Neural crest cell (in vitro differentiated cells): ENCODE measurements around the gene ROCK2. TPM values are rescaled to one million over a fixed set of nuclear protein-coding genes. Genes with fewer than 3 reads are reported as not detected.

Source experiments
- DNase-seq: peaks from one replicate; pipeline ENCODE4 v3.0.0; 2021; ENCODE audit warnings: low read depth, mixed read lengths, low spot score
- H3K27ac Mint-ChIP-seq: one replicate; pipeline ENCODE4 v1.8.0; 2021; ENCODE audit warnings: mild to moderate bottlenecking, mixed read lengths; ENCODE audit not compliant: unreplicated experiment
- H3K27me3 Mint-ChIP-seq: 2 replicates; pipeline ENCODE4 v1.8.0; 2021; ENCODE audit warnings: low read depth, mild to moderate bottlenecking, mixed read lengths
- H3K36me3 Mint-ChIP-seq: 2 replicates; pipeline ENCODE4 v1.8.0; 2021; ENCODE audit warnings: low read depth, mild to moderate bottlenecking, mixed read lengths
- H3K4me1 Mint-ChIP-seq: 2 replicates; pipeline ENCODE4 v1.8.0; 2021; ENCODE audit warnings: mixed read lengths
- H3K4me3 Mint-ChIP-seq: one replicate; pipeline ENCODE4 v1.8.0; 2021; ENCODE audit warnings: mild to moderate bottlenecking, mixed read lengths
- H3K9me3 Mint-ChIP-seq: 2 replicates; pipeline ENCODE4 v1.8.0; 2021; ENCODE audit warnings: mixed read lengths
- CTCF ChIP-seq: fragments of 200-600 bp; sonication (generic); conservative IDR thresholded peaks from 2 replicates; pipeline ENCODE4 v1.5.0; 2021; ENCODE audit warnings: antibody characterized with exemption, mild to moderate bottlenecking
- total RNA-seq: library from RNA; stranded (reverse); gene quantifications from 2 replicates; pipeline ENCODE4 v1.2.1, GENCODE V29; 2021

The ROCK2 gene
- total RNA-seq, 1 donor from 2014 or later, result 47.2 TPM

DNA sequence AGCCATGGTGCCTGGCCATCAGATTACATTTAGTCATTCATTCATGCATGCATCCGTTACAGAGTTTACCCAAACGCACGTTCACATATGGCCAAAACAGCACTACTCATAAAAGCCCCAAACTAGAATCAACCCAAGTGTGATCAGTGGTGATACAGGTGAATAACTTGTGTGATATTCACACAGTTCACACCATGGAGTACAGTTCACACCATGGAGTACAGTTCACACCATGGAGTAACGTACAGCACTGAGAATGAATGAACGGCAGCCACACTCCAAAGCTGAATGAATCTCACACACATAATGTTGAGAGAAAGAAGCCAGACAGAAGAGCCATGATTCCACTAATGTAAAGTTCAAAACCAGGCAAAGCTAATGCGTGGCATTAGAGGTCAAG is 201.4 kb downstream of the ROCK2 start:
- Mint-ChIP-seq H3K9me3 (no peaks in the 10 kb centered on the region), H3K27ac (no peak overlapping the region), H3K4me3 (no peak overlapping the region)

GRCh38 chr2:11142330-11142729 is 202.1 kb downstream of the ROCK2 start:
- H3K27me3 Mint-ChIP-seq, result peaks cover 18% of the 10 kb centered on the region
- no peak overlapping the region for H3K27ac Mint-ChIP-seq
- no peak for TF ChIP-seq CTCF
- DNase-seq, result no peak
- no peaks in the 10 kb centered on the region for H3K9me3 Mint-ChIP-seq
- no peak overlapping the region for H3K4me3 Mint-ChIP-seq
- H3K4me1 Mint-ChIP-seq, result no peaks in the 10 kb centered on the region
- no peaks in the 10 kb centered on the region for H3K36me3 Mint-ChIP-seq

More for the DNA sequence above, 201.4 kb downstream of the ROCK2 start:
- H3K27me3 Mint-ChIP-seq, result peaks cover 18% of the 10 kb centered on the region
- no peaks in the 10 kb centered on the region for H3K4me1 Mint-ChIP-seq
- DNase-seq, result no peak
- H3K36me3 Mint-ChIP-seq, result no peaks in the 10 kb centered on the region
- TF ChIP-seq CTCF, result no peak

DNA sequence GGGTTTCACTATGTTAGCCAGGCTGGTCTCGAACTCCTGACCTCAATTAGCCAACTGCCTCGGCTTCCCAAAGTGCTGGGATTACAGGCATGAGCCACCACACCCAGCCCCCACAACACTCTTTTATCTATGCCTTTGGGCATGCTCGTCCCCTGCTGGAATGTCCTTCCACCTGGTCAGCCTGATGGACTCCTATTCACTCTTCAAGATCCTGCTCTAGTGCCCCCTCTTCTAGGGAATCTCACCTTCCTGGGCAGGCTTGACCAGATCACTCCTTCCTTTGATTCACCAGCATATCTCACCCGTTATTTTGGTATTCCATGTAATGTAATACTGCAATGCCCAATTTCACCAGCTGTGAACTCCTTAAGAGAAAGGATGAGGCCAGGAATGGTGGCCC is 203.1 kb downstream of the ROCK2 start:
- H3K27ac Mint-ChIP-seq, result no peak overlapping the region
- no peaks in the 10 kb centered on the region for H3K9me3 Mint-ChIP-seq
- peaks cover 18% of the 10 kb centered on the region for H3K27me3 Mint-ChIP-seq
- no peak overlapping the region for H3K4me3 Mint-ChIP-seq
- no peaks in the 10 kb centered on the region for H3K36me3 Mint-ChIP-seq
- TF ChIP-seq CTCF, result no peak
- no peak for DNase-seq
- no peaks in the 10 kb centered on the region for H3K4me1 Mint-ChIP-seq

DNA sequence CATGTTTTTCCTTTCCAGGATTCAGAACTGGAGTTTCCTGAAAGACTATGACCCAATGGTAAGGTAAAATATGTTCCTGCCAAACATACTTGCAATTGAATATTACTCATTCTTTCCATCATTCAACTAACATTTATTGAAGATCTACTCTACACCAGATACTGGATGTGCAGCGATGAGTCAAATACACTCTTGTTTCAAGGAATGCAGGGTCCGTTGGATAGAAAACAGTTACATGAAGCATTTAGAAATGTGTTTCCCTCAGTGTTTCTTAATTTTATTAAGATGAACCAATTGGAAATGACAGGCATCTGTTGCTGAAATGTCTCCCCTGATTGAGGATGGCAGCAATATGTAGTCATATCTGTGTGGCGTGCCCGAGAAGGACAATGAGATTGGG is 203.9 kb downstream of the ROCK2 start:
- DNase-seq, result no peak
- no peaks in the 10 kb centered on the region for H3K9me3 Mint-ChIP-seq
- H3K27me3 Mint-ChIP-seq, result peaks cover 17% of the 10 kb centered on the region
- no peak overlapping the region for H3K27ac Mint-ChIP-seq
- no peak overlapping the region for H3K4me3 Mint-ChIP-seq
- no peaks in the 10 kb centered on the region for H3K4me1 Mint-ChIP-seq
- no peaks in the 10 kb centered on the region for H3K36me3 Mint-ChIP-seq
- no peak for TF ChIP-seq CTCF

DNA sequence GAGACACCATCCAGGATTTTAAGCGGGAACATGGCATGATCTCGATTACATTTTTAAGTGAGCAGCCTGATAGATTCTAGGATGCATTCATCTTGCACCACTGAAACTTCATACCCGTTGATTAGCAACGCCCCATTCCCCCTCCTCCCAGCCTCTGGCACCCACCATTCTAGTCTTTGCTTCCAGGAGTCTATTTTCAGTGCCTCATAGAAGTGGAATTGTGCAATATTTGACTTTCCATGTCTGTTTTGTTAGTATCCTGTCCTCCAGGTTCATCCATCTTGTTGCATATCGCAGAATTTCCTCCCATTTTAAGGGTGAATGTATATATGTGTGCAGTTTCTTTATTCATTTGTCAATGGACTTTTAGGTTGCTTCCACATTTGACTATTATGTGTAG is 210.1 kb downstream of the ROCK2 start:
- Mint-ChIP-seq H3K4me1 (peaks cover 18% of the 10 kb centered on the region), H3K9me3 (no peaks in the 10 kb centered on the region), H3K27me3 (no peaks in the 10 kb centered on the region), H3K36me3 (no peaks in the 10 kb centered on the region), H3K4me3 (peak overlapping the region; percentile 19), H3K27ac (no peak overlapping the region)
- no peak for DNase-seq
- TF ChIP-seq CTCF, result no peak

DNA sequence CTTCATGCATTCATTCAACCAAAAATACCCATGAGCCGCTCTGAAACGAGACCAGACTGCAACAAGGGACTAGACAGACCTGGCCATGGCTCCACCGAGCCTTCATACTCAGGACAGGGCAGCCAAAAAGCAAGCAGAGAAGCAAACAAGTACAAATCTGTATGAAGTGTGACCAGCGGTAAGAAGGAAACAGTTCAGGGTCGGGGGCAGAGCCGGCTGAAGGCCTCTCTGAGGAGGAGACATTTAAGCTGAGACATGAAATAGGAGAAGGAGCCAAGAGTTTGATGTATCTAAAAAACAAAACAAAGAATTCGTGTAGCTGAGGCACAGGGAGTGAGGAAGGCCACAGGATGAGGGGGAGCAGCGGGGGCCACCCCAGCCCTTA is 210.5 kb downstream of the ROCK2 start:
- DNase-seq, result no peak
- Mint-ChIP-seq H3K27me3 (no peaks in the 10 kb centered on the region), H3K27ac (no peak overlapping the region), H3K4me1 (peaks cover 18% of the 10 kb centered on the region), H3K36me3 (no peaks in the 10 kb centered on the region), H3K9me3 (no peaks in the 10 kb centered on the region), H3K4me3 (no peak overlapping the region)
- no peak for TF ChIP-seq CTCF
